Thyroid gland (tissue), 4 donors: ENCODE measurements around the gene DOCK9. TPM values are rescaled to one million over a fixed set of nuclear protein-coding genes. Genes with fewer than 3 reads are reported as not detected.

Source experiments
- DNase-seq, 2 donors: peaks; one replicate each; pipeline ENCODE4 v3.0.0-alpha.2; 2019
- H3K27ac ChIP-seq, 3 donors: fragments of 200-600 bp; sonication (generic); 1 replicate in 2 of 3; 2 replicates in 1 of 3; pipeline ENCODE4 v1.5.1; 2016 to 2019; ENCODE audit warnings: mild to moderate bottlenecking in 1 of 3, moderate library complexity in 1 of 3
- H3K27me3 ChIP-seq: fragments of 200-600 bp; sonication (generic); one replicate; pipeline ENCODE4 v1.5.1; 2019
- H3K36me3 ChIP-seq, 2 donors: fragments of 200-600 bp; sonication (generic); one replicate each; pipeline ENCODE4 v1.5.1; 2016 to 2019
- H3K4me1 ChIP-seq, 2 donors: fragments of 200-600 bp; sonication (generic); one replicate each; pipeline ENCODE4 v1.5.1; 2017 to 2019
- H3K4me3 ChIP-seq, 3 donors: fragments of 200-600 bp; sonication (generic); replicated peaks in 1 of 3; 1 replicate in 2 of 3; 2 replicates in 1 of 3; pipeline ENCODE4 v1.5.1; 2016; ENCODE audit warnings: mild to moderate bottlenecking in 1 of 3
- H3K9me3 ChIP-seq: fragments of 200-600 bp; sonication (generic); one replicate; pipeline ENCODE4 v1.5.1; 2017
- CTCF ChIP-seq, 6 experiments: fragments of 200-600 bp in 3 of 6; fragments of 450-650 bp in 3 of 6; sonication (generic) in 3 of 6; IDR thresholded peaks; one replicate each; pipeline ENCODE4 v1.5.1; 2016 to 2019; ENCODE audit warnings: antibody characterized with exemption in 6 of 6, mild to moderate bottlenecking in 2 of 6, inconsistent platforms in 1 of 6, moderate library complexity in 1 of 6
- POLR2A ChIP-seq, 2 donors: fragments of 450-650 bp; IDR thresholded peaks; one replicate each; pipeline ENCODE4 v1.6.1; 2017; ENCODE audit warnings: antibody characterized with exemption in 2 of 2, mild to moderate bottlenecking in 2 of 2, moderate library complexity in 1 of 2
- WGBS, 2 donors: methylation state at CpG; one replicate each; pipeline ENCODE4 v1.1.5; 2017; 5-methylcytosine and 5-hydroxymethylcytosine counted together
- intact Hi-C: fragments of 100-400 bp; cut with DNase I; formaldehyde crosslinking; loops from one replicate; pipeline ENCODE4 v1.15.1; 2023
- total RNA-seq, 4 donors: library from RNA; depleted of rRNA; stranded (reverse); fragments of >200 nt; gene quantifications; one replicate each; pipeline ENCODE4 v1.2.3, GENCODE V29; 2016

The DOCK9 gene
- total RNA-seq, 4 donors from 2014 or later = 126 to 240 (median 160) TPM

- intact Hi-C loops = no loop called here
- H3K36me3 ChIP-seq = no peaks in the 10 kb centered on the region
- H3K4me1 ChIP-seq = peaks cover 18 to 62% of the 10 kb centered on the region in 2 donors
- H3K27ac ChIP-seq = peak overlapping the region in 2 of 3 donors; percentile 48 to 64
- WGBS, 2 donors = 80 to 86% methylated on average over 3 of the region's 3 CpGs
- H3K4me3 ChIP-seq = no peak overlapping the region
- no peaks in the 10 kb centered on the region for H3K27me3 ChIP-seq
- TF ChIP-seq CTCF (IDR thresholded peaks at IDR 0.05) (no peak), POLR2A (IDR thresholded peaks at IDR 0.05) (no peak)
- DNase-seq = no peak
- no peaks in the 10 kb centered on the region for H3K9me3 ChIP-seq
These were observed 30.7 kb upstream of the DOCK9 start for GRCh38 chr13:99008577-99008976.

- Histone ChIP-seq H3K9me3 (no peaks in the 10 kb centered on the region), H3K27me3 (no peaks in the 10 kb centered on the region), H3K4me1 (peaks cover 18 to 60% of the 10 kb centered on the region in 2 donors), H3K36me3 (no peaks in the 10 kb centered on the region), H3K27ac (no peak overlapping the region), H3K4me3 (no peak overlapping the region)
- intact Hi-C loops = no loop called here
- no peak for DNase-seq
- TF ChIP-seq CTCF (IDR thresholded peaks at IDR 0.05) = no peak
- no peak for TF ChIP-seq POLR2A (IDR thresholded peaks at IDR 0.05)
- WGBS, 2 donors = 74 to 79% methylated on average over 1 of the region's 1 CpG
These were observed 29.6 kb upstream of the DOCK9 start for GRCh38 chr13:99007414-99007986.

- intact Hi-C loops = no loop called here
- H3K27me3 ChIP-seq = no peaks in the 10 kb centered on the region
- no peak overlapping the region for H3K27ac ChIP-seq
- no peak for DNase-seq
- no peaks in the 10 kb centered on the region for H3K36me3 ChIP-seq
- no peak overlapping the region for H3K4me3 ChIP-seq
- peaks cover 18 to 56% of the 10 kb centered on the region in 2 donors for H3K4me1 ChIP-seq
- H3K9me3 ChIP-seq = no peaks in the 10 kb centered on the region
- TF ChIP-seq CTCF (IDR thresholded peaks at IDR 0.05) = no peak
- TF ChIP-seq POLR2A (IDR thresholded peaks at IDR 0.05) = no peak
These were observed 27.7 kb upstream of the DOCK9 start for GRCh38 chr13:99005609-99006008.

GRCh38 chr13:99004978-99005377 is 27.1 kb upstream of the DOCK9 start:
- no peaks in the 10 kb centered on the region for H3K36me3 ChIP-seq
- no peaks in the 10 kb centered on the region for H3K27me3 ChIP-seq
- no peak for TF ChIP-seq CTCF (IDR thresholded peaks at IDR 0.05)
- no peak for TF ChIP-seq POLR2A (IDR thresholded peaks at IDR 0.05)
- no peak overlapping the region for H3K4me3 ChIP-seq
- DNase-seq = no peak
- intact Hi-C loops = no loop called here
- WGBS, 2 donors = 72 to 73% methylated on average over 3 of the region's 3 CpGs
- H3K27ac ChIP-seq = no peak overlapping the region
- H3K4me1 ChIP-seq = peaks cover 18 to 56% of the 10 kb centered on the region in 2 donors
- no peaks in the 10 kb centered on the region for H3K9me3 ChIP-seq

- 73 to 88% methylated on average over 3 of the region's 3 CpGs for WGBS, 2 donors
- TF ChIP-seq CTCF (IDR thresholded peaks at IDR 0.05) (no peak), POLR2A (IDR thresholded peaks at IDR 0.05) (no peak)
- H3K4me1 ChIP-seq = peaks cover 18 to 56% of the 10 kb centered on the region in 2 donors
- no peak for DNase-seq
- no peaks in the 10 kb centered on the region for H3K9me3 ChIP-seq
- intact Hi-C loops = no loop called here
- H3K4me3 ChIP-seq = no peak overlapping the region
- H3K27ac ChIP-seq = no peak overlapping the region
- no peaks in the 10 kb centered on the region for H3K36me3 ChIP-seq
- no peaks in the 10 kb centered on the region for H3K27me3 ChIP-seq
These were observed 26.1 kb upstream of the DOCK9 start for GRCh38 chr13:99003851-99004471.
